H1 (cell line): Measurements from ENCODE around the gene BCAP31. TPM values are rescaled to one million over a fixed set of nuclear protein-coding genes. Genes with fewer than 3 reads are reported as not detected.
"Not testable (repeated sequence)": the region's sequence is repeated elsewhere in the genome, so short reads cannot be mapped to it uniquely, and the experiment has no call there.

Source experiments
- CTCF ChIA-PET: fragments of 300-600 bp; sonication (Branson Sonifier 250); formaldehyde crosslinking; loops from one replicate; lab custom pipeline; 2021; ENCODE audit not compliant: partially characterized antibody; lab: Charles Lee
- POLR2A ChIA-PET: fragments of 300-600 bp; sonication (Branson Sonifier 250); formaldehyde crosslinking; loops from one replicate; lab custom pipeline; 2021; ENCODE audit warnings: inconsistent platforms; ENCODE audit not compliant: partially characterized antibody; lab: Charles Lee
- DNase-seq, 2 experiments: peaks; one replicate each; pipeline versions ENCODE4 v3.0.0 to v3.0.0-alpha.2; 2010 to 2022; ENCODE audit warnings: low spot score in 2 of 2, low read depth in 1 of 2, mixed read lengths in 1 of 2
- FAIRE-seq: peaks from 2 replicates; lab custom pipeline; 2011; peaks lifted over from hg19 to GRCh38; lab: Jason Lieb, UNC
- H2AFZ ChIP-seq: 2 replicates; pipeline ENCODE4 v1.8.1; 2012; ENCODE audit warnings: low read length, inconsistent platforms
- H2AK5ac ChIP-seq: 2 replicates; pipeline ENCODE4 v1.6.1; 2013; ENCODE audit warnings: low read depth, low read length
- H2BK120ac ChIP-seq: replicated peaks from 2 replicates; pipeline ENCODE3; 2013; ENCODE audit warnings: low read depth, low read length, inconsistent platforms
- H2BK12ac ChIP-seq: 2 replicates; pipeline ENCODE4 v1.6.1; 2013; ENCODE audit warnings: low read depth, low read length
- H2BK15ac ChIP-seq: 2 replicates; pipeline ENCODE4 v1.6.1; 2013; ENCODE audit warnings: low read length
- H2BK20ac ChIP-seq: 2 replicates; pipeline ENCODE4 v1.6.1; 2013; ENCODE audit warnings: low read length
- H2BK5ac ChIP-seq: 2 replicates; pipeline ENCODE4 v1.6.1; 2013; ENCODE audit warnings: low read depth, low read length
- H3K14ac ChIP-seq: 2 replicates; pipeline ENCODE4 v1.6.1; 2013; ENCODE audit warnings: inconsistent platforms; ENCODE audit not compliant: insufficient read length
- H3K18ac ChIP-seq: 2 replicates; pipeline ENCODE4 v1.6.1; 2013; ENCODE audit warnings: low read length; ENCODE audit errors: extremely low read depth
- H3K23ac ChIP-seq: 2 replicates; pipeline ENCODE4 v1.6.1; 2013; ENCODE audit warnings: inconsistent platforms; ENCODE audit not compliant: insufficient read length
- H3K23me2 ChIP-seq: 2 replicates; pipeline ENCODE4 v1.6.1; 2013; ENCODE audit warnings: low read depth, low read length
- H3K27ac ChIP-seq: 2 replicates; pipeline ENCODE4 v1.6.1; 2011; ENCODE audit warnings: low read depth, low read length, inconsistent platforms
- H3K27me3 ChIP-seq, 4 experiments: replicated peaks in 1 of 4; 1 replicate in 1 of 4; 2 replicates in 3 of 4; pipeline versions ENCODE4 v1.6.1 to v1.8.1; 2011 to 2013; ENCODE audit warnings: low read length in 3 of 4, mild to moderate bottlenecking in 3 of 4, inconsistent platforms in 2 of 4, mixed read lengths in 2 of 4, moderate library complexity in 1 of 4; ENCODE audit not compliant: control insufficient read depth in 3 of 4, insufficient read depth in 3 of 4; ENCODE audit errors: extremely low read depth in 1 of 4
- H3K36me3 ChIP-seq, 4 experiments: 2 replicates each; pipeline versions ENCODE4 v1.6.1 to v1.8.1; 2011 to 2013; ENCODE audit warnings: mild to moderate bottlenecking in 4 of 4, low read length in 3 of 4, moderate library complexity in 2 of 4, control low read depth in 1 of 4, inconsistent platforms in 1 of 4; ENCODE audit not compliant: insufficient read depth in 4 of 4, control insufficient read depth in 2 of 4
- H3K4ac ChIP-seq: replicated peaks from 2 replicates; pipeline ENCODE3; 2013; ENCODE audit warnings: low read length, low read depth, mixed read lengths, inconsistent platforms; ENCODE audit not compliant: insufficient read length
- H3K4me1 ChIP-seq, 4 experiments: replicated peaks in 1 of 4; 1 replicate in 1 of 4; 2 replicates in 3 of 4; pipeline versions ENCODE4 v1.6.1 to v1.8.1; 2011 to 2013; ENCODE audit warnings: low read length in 3 of 4, inconsistent platforms in 2 of 4, mixed read lengths in 1 of 4; ENCODE audit not compliant: insufficient read depth in 4 of 4, control insufficient read depth in 3 of 4
- H3K4me2 ChIP-seq, 2 experiments: 2 replicates each; pipeline versions ENCODE4 v1.6.1 to v1.8.1; 2011 to 2013; ENCODE audit warnings: low read depth in 2 of 2, low read length in 2 of 2, control low read depth in 1 of 2, inconsistent platforms in 1 of 2, mild to moderate bottlenecking in 1 of 2; ENCODE audit not compliant: insufficient read depth in 1 of 2
- H3K4me3 ChIP-seq, 4 experiments: fragments of 200-600, 300-600 bp in 1 of 4; sonication (generic), shearing (Covaris generic), sonication (Bioruptor Twin) in 1 of 4; 2 replicates each; pipeline versions ENCODE4 v1.5.1 to v1.8.1; 2011 to 2016; ENCODE audit warnings: low read length in 4 of 4, low read depth in 3 of 4, control low read depth in 2 of 4, inconsistent platforms in 2 of 4, mild to moderate bottlenecking in 2 of 4, mixed read lengths in 1 of 4, moderate library complexity in 1 of 4; ENCODE audit not compliant: insufficient read depth in 2 of 4; ENCODE audit errors: extremely low read depth in 1 of 4
- H3K56ac ChIP-seq: replicated peaks from 2 replicates; pipeline ENCODE3; 2013; ENCODE audit warnings: low read depth, mild to moderate bottlenecking, mixed read lengths, low read length, inconsistent platforms; ENCODE audit not compliant: insufficient read length
- H3K79me1 ChIP-seq: 2 replicates; pipeline ENCODE4 v1.6.1; 2013; ENCODE audit warnings: low read depth, low read length, control low read depth
- H3K79me2 ChIP-seq, 2 experiments: 2 replicates each; pipeline versions ENCODE4 v1.6.1 to v1.8.1; 2012 to 2013; ENCODE audit warnings: low read length in 2 of 2, mild to moderate bottlenecking in 2 of 2, inconsistent platforms in 1 of 2; ENCODE audit not compliant: insufficient read depth in 2 of 2, control insufficient read depth in 1 of 2
- H3K9ac ChIP-seq, 4 experiments: replicated peaks in 1 of 4; 1 replicate in 1 of 4; 2 replicates in 3 of 4; pipeline versions ENCODE4 v1.6.1 to v1.8.1; 2011 to 2013; ENCODE audit warnings: low read depth in 3 of 4, low read length in 3 of 4, control low read depth in 2 of 4, mild to moderate bottlenecking in 2 of 4, moderate library complexity in 2 of 4, inconsistent platforms in 1 of 4; ENCODE audit errors: extremely low read depth in 1 of 4
- H3K9me3 ChIP-seq, 2 experiments: 2 replicates each; pipeline versions ENCODE4 v1.6.1 to v1.8.1; 2012 to 2013; ENCODE audit warnings: mild to moderate bottlenecking in 2 of 2, moderate library complexity in 2 of 2, control low read depth in 1 of 2, inconsistent platforms in 1 of 2, low read depth in 1 of 2, low read length in 1 of 2, mixed read lengths in 1 of 2; ENCODE audit not compliant: insufficient read depth in 2 of 2
- H4K20me1 ChIP-seq, 2 experiments: replicated peaks in 1 of 2; 2 replicates each; pipeline versions ENCODE3 to v1.8.1; 2011 to 2013; ENCODE audit warnings: inconsistent platforms in 2 of 2, low read length in 2 of 2, mild to moderate bottlenecking in 1 of 2; ENCODE audit not compliant: insufficient read depth in 2 of 2, control insufficient read depth in 1 of 2
- H4K5ac ChIP-seq: 2 replicates; pipeline ENCODE4 v1.6.1; 2013; ENCODE audit warnings: low read length, low read depth, mixed read lengths, inconsistent platforms; ENCODE audit not compliant: insufficient read length
- H4K8ac ChIP-seq: 2 replicates; pipeline ENCODE4 v1.8.0; 2013; ENCODE audit warnings: mild to moderate bottlenecking, moderate library complexity, low read length, inconsistent platforms; ENCODE audit not compliant: insufficient read depth; ENCODE audit errors: extremely low read depth
- H4K91ac ChIP-seq: replicated peaks from 2 replicates; pipeline ENCODE3; 2013; ENCODE audit warnings: low read length, mixed read lengths, inconsistent platforms; ENCODE audit not compliant: insufficient read length
- WGBS, 2 experiments: shearing (Covaris generic) in 1 of 2; methylation state at CpG; one replicate each; pipeline versions ENCODE4 v1.1.6 to v1.1.7; 2013 to 2015; ENCODE audit warnings: low lambda C conversion rate in 2 of 2, mixed read lengths in 2 of 2, inconsistent platforms in 1 of 2, low coverage in 1 of 2, missing lambda C conversion rate in 1 of 2; ENCODE audit not compliant: insufficient replicate concordance in 2 of 2, insufficient coverage in 1 of 2, insufficient read length in 1 of 2; ENCODE audit errors: extremely low coverage in 1 of 2, missing lambda C conversion rate in 1 of 2; 5-methylcytosine and 5-hydroxymethylcytosine counted together
- polyA plus RNA-seq, 7 experiments: library from polyadenylated mRNA; depleted of rRNA in 3 of 7; stranded (reverse) in 5 of 7; unstranded in 2 of 7; fragments of >200 nt in 5 of 7; fragments of 200-250 nt in 2 of 7; gene quantifications; 1 replicate in 5 of 7; 2 replicates in 1 of 7; 4 replicates in 1 of 7; pipeline versions ENCODE4 v1.2.1 to v1.2.3, GENCODE V29; 2011 to 2013; ENCODE audit warnings: missing spikeins in 2 of 7, mixed read lengths in 2 of 7
- total RNA-seq: library from RNA; stranded (reverse); fragmentation: NEBNext Ultra II Directional; extraction: Animal tissue kit (Norgen Biotek cat#: 25700); gene quantifications from 2 replicates; pipeline ENCODE4 v1.2.1, GENCODE V29; 2021

BCAP31 gene
- total and polyA plus RNA-seq, 2 of the 8 experiments (the other 6 are each of a cell fraction or from before 2014, with no cell fraction given) = 136 to 159 TPM

- not testable (repeated sequence) for H3K14ac ChIP-seq, H3K9ac ChIP-seq, H2BK20ac ChIP-seq, H3K23me2 ChIP-seq, H3K79me1 ChIP-seq, H2BK5ac ChIP-seq, H3K27ac ChIP-seq, H2AK5ac ChIP-seq, H4K20me1 ChIP-seq, H3K4me2 ChIP-seq, H3K27me3 ChIP-seq, H4K8ac ChIP-seq, H2BK12ac ChIP-seq, H3K4me3 ChIP-seq, H4K5ac ChIP-seq, H3K79me2 ChIP-seq, H3K23ac ChIP-seq, FAIRE-seq, H2AFZ ChIP-seq, H3K4me1 ChIP-seq, H2BK120ac ChIP-seq, H2BK15ac ChIP-seq, DNase-seq, H3K18ac ChIP-seq, H3K9me3 ChIP-seq, H3K56ac ChIP-seq, H4K91ac ChIP-seq, H3K4ac ChIP-seq
- CTCF ChIA-PET = interaction anchor here (1.0 to 2.5 kb wide), 3 partner anchors 9 to 30 kb away, joined by 3 to 10 read pairs (median 5); partner anchors contain the start of gene SLC6A8
- 93% methylated on average over 10 of the region's 16 CpGs; no CpG with 5 or more reads in 1 of the 2 experiments for WGBS, 2 experiments
- POLR2A ChIA-PET = interaction anchor here (0.6 to 1.9 kb wide), 4 partner anchors 9 to 225 kb away, joined by 3 to 11 read pairs (median 4); no protein-coding TSS in a partner anchor
- peaks cover 0 to 36% (median 9%) of the 10 kb centered on the region in 4 experiments; a peak in 6 of 8 replicates for H3K36me3 ChIP-seq
Measured at GRCh38 chrX:153699210-153699783, 24.9 kb downstream of the BCAP31 start.
